ENCODE results near the gene GLOD5.

GLOD5 gene

GRCh38 chrX:48754238-48754637, 7.3 kb upstream of the GLOD5 start:
- DNase-seq (ENCODE audit: low spot score): no peak

DNA sequence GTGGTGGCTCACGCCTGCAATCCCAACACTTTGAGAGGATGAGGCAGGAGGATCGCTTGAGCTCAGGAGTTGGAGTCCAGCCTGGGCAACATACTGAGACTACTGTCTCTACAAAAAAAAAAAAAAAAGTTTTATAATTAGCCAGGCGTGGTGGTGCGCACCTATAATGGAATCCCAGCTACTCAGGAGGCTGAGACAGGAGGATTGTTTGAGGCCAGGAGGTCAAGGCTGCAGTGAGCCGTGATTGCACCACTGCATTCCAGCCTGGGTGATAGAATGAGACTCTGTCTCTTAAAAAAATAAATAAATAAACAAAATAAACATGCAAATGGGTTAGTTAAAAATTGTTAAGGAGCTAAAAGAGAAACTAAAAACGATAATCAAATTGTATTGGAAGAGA, 7.7 kb downstream of the GLOD5 start:
- DNase-seq (ENCODE audit: low spot score): no peak

- DNase-seq (ENCODE audit: low spot score): no peak
Measured at GRCh38 chrX:48770296-48770695, 8.7 kb downstream of the GLOD5 start.

GRCh38 chrX:48772602-48773001, 11.1 kb downstream of the GLOD5 start:
- no peak for DNase-seq (ENCODE audit: low spot score)

DNA sequence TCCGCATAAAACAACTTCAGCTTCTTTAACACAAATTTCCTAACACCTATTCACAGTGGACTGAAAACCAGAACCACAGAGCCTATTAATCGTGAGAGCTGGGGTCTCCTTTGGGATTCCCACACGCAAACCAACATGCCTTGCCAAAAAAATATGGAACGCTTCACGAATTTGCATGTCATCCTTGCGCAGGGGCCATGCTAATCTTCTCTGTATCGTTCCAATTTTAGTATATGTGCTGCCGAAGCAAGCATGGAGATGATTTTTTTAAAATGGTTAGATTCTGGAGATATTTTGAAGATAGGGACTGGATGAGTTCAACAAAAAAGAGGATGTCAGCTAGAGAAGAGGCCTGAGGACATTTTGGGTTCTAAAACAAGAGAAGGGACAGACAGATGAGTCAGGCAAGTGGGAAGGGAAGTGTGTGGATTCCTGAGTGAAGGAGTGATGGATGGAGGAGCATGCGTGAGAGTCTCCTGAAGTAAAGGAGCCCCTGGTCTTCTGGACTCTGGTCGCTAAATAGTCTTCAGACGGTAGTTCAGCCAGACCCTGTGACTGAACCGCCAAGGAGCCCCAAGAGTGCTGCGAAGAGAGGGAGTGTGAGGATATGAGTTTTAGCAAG, 15.4 kb downstream of the GLOD5 start:
- no peak for DNase-seq (ENCODE audit: low spot score)

DNA sequence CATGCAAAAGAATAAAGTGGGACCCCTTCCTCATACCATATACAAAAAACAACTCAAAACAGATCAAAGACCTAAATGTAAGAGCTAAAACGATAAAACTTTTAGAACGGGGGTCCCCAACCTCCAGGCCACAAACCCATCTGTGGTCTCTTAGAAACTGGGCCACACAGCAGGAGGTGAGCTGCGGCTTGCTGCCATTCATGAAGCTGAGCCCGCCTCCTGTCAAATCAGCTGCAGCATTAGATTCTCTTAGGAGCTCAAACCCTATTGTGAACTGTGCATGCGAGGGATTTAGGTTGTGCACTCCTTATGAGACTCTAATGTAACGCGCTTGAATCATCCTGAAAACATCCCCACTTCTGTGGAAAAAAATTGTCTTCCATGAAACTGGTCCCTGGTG, 17.9 kb downstream of the GLOD5 start:
- no peak for DNase-seq (ENCODE audit: low spot score)

DNA sequence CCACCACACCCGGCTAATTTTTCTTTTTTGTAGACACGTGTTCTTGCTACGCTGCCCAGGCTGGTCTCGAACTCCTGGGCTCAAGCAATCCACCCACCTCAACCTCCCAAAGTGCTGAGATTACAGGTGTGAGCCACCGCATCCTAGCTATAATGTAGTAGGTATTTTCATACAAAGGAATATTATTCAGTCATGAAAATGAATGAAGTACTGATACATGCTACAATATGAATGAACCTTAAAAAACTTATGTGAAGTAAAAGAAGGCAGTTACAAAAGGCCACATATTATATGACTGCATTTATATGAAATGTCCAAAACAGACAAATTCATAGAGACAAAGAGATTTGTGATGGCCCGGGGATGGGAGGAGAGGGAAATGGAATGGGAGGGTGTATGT, 20.2 kb downstream of the GLOD5 start:
- no peak for DNase-seq (ENCODE audit: low spot score)

DNA sequence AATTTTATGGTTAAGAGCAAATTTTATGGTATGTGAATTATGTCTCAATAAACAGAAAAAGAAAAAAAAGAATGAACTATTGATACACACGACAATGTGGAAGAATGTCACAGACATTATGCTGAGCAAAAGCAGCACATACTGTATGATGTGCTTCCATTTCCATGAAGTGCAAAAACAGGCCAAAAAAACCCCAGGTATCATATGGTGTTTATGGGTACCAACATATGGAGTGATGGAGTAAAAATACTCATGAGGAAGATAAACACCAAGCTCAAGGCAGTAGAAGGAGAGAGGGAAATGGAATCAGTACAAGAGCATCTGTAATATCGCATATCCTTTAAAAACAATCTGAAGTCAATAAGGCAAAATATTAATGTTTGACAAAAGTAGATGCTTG, 20.7 kb downstream of the GLOD5 start:
- DNase-seq (ENCODE audit: low spot score): no peak

GRCh38 chrX:48782795-48783194, 21.2 kb downstream of the GLOD5 start:
- no peak for DNase-seq (ENCODE audit: low spot score)

GRCh38 chrX:48784726-48785125, 23.2 kb downstream of the GLOD5 start:
- DNase-seq (ENCODE audit: low spot score): peak; percentile 10

DNA sequence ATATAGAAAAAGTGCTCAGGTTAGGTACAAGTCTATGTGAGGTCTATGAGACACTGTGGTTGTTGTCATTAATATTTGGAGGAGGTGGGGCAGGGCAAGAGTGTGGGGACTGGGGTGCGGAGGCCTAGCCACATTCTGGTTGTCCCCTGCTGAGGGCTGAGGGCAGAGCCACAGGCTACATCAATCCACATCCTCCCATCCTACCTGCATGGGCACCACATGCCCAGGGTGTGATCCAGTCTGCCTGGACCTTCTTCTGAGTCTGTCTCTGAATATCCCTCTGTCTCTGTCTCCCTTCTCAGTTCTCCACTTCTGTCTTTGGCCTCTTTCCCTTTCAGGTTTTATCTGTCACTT, 23.6 kb downstream of the GLOD5 start:
- no peak for DNase-seq (ENCODE audit: low spot score)

GRCh38 chrX:48785540-48786214, 24.1 kb downstream of the GLOD5 start:
- no peak for DNase-seq (ENCODE audit: low spot score)

DNA sequence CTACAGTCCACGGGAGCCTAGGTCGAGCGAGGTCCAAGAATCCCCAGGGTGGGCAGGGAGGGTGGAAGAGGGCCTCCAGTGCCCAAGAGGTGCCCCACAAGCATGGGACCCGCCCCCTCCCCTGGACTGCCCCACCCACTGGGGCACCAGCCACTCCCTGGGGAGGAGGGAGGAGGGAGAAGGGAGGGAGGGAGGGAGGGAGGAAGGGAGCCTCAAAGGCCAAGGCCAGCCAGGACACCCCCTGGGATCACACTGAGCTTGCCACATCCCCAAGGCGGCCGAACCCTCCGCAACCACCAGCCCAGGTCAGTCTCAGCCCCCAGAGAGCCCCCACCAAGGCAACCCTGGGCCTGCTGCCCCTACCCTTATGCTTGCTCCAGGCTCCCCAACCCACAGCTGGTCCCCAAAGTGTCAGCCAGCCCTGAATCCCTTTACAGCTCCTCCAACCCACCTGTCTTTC, 24.8 kb downstream of the GLOD5 start, which contains the start of gene GATA1:
TSS of gene GATA1 (plus strand) at position 250 of the 460 bp plus-strand sequence. CDS start 4,520 bp downstream, outside the sequence.
- no peak for DNase-seq (ENCODE audit: low spot score)

DNA sequence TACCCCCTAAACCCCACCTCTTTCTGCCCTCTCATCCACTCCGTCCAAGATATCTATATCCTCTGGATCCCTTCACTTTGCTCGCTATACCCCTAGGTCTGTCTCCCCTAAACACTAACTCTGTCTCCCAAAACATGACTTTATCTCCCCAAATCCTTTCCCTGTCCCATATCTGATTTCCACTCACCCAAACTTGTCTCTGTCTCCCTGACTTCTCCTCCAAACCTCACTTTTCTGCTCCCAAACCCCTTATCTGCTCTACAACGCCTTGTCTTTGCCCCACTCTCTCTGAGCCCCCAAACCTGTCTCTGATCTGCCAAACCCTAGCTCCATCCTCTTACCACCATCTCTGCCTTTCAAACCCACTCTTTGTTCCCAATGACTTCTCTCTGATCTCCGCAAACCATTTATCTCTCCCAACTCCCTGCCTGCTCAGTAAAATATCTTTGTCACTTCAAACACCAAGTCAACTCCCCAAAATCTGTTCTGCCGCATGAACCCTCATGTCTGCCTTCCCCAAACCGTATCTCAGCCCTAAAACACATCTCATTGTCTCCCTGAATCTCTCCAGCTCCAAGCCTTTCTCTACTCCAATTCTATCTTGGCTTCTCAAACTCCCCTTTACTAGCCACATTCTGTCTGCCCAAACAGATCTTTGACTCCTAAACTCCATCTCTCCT, 25.4 kb downstream of the GLOD5 start:
- DNase-seq (ENCODE audit: low spot score): no peak

GRCh38 chrX:48787505-48788443, 26.2 kb downstream of the GLOD5 start:
- DNase-seq (ENCODE audit: low spot score): no peak

GRCh38 chrX:48789366-48790220, 28.0 kb downstream of the GLOD5 start:
- DNase-seq (ENCODE audit: low spot score): no peak

- no peak for DNase-seq (ENCODE audit: low spot score)
Measured at GRCh38 chrX:48790477-48790876, 28.9 kb downstream of the GLOD5 start.

- DNase-seq (ENCODE audit: low spot score): no peak
Measured at GRCh38 chrX:48791063-48791820, 29.7 kb downstream of the GLOD5 start.

GRCh38 chrX:48792219-48792618, 30.7 kb downstream of the GLOD5 start:
- no peak for DNase-seq (ENCODE audit: low spot score)

DNA sequence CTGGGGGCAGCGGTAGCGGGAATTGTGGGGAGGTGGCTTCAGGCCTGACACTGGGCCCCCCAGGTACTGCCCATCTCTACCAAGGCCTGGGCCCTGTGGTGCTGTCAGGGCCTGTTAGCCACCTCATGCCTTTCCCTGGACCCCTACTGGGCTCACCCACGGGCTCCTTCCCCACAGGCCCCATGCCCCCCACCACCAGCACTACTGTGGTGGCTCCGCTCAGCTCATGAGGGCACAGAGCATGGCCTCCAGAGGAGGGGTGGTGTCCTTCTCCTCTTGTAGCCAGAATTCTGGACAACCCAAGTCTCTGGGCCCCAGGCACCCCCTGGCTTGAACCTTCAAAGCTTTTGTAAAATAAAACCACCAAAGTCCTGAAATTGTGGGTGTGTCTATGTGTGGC, 32.4 kb downstream of the GLOD5 start:
- DNase-seq (ENCODE audit: low spot score): no peak

All from SW480 (cell line).